C4-2B (cell line): ENCODE results near the gene PIP4K2C.

Source experiments
- CTCF ChIP-seq: fragments of 450-650 bp; conservative IDR thresholded peaks from 2 replicates; pipeline ENCODE4 v1.5.1; 2017; ENCODE audit warnings: mild to moderate bottlenecking
- ZFX ChIP-seq: fragments of 450-650 bp; IDR thresholded peaks from 2 replicates; pipeline ENCODE4 v1.6.1; 2017

GRCh38 chr12:57560516-57560915 lies 30.5 kb upstream of the PIP4K2C start:
- no peak for TF ChIP-seq CTCF
- no peak for TF ChIP-seq ZFX
